ENCODE results near the gene GRK7.

GRK7 gene

DNA sequence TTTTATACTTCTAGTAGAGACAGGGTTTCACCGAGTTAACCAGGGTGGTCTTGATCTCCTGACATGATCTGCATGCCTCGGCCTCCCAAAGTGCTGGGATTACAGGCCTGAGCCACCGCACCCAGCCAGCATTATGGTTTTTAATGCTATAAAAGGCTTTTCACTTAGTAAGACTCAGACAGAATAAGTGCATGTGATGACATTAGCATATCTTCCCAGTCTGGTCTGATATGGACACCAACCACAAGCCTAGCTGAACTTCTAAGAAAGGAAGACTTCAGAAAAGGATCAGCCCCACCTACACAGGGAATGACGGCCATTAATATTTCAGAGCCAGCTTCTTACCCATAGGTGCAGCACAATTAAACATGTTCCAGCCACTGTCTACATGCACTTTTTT lies 27.0 kb downstream of the GRK7 start:
- Histone ChIP-seq H3K18ac (ENCODE audit: low read length) (no peak overlapping the region), H4K8ac (ENCODE audit: low read depth, low read length) (no peak overlapping the region), H3K27ac (replicated peaks; ENCODE audit: low read length) (no peak overlapping the region), H3K4me3 (ENCODE audit: low read length in 2 of 2) (no peak overlapping the region), H3K9ac (ENCODE audit: low read depth, low read length, poor library complexity) (no peak overlapping the region), H3K36me3 (replicated peaks in 1 of 2; ENCODE audit: control insufficient read depth in 2 of 2, insufficient read depth in 2 of 2, low read length in 2 of 2) (no peaks in the 10 kb centered on the region), H3K4me2 (ENCODE audit: insufficient read depth, low read length, poor library complexity, severe bottlenecking) (no peak overlapping the region), H3K9me3 (replicated peaks in 1 of 2; ENCODE audit: control insufficient read depth in 2 of 2, insufficient read depth in 1 of 2, low read depth in 1 of 2, low read length in 2 of 2) (no peaks in the 10 kb centered on the region), H4K91ac (ENCODE audit: low read depth, low read length, poor library complexity) (no peak overlapping the region), H2AK5ac (ENCODE audit: low read depth, low read length) (no peak overlapping the region), H2BK5ac (ENCODE audit: low read length) (no peak overlapping the region), H2BK120ac (ENCODE audit: low read depth, low read length) (no peak overlapping the region), H2AFZ (ENCODE audit: low read length) (no peak overlapping the region), H2BK15ac (ENCODE audit: low read length) (no peak overlapping the region), H2BK12ac (ENCODE audit: low read length) (no peak overlapping the region), H3K27me3 (ENCODE audit: control insufficient read depth in 3 of 3, insufficient read depth in 3 of 3, low read depth in 1 of 3, low read length in 3 of 3) (peaks cover 0 to 6% (median 0%) of the 10 kb centered on the region in 3 experiments), H3K14ac (ENCODE audit: low read length) (no peak overlapping the region), H3K4me1 (ENCODE audit: control insufficient read depth in 2 of 2, insufficient read depth in 1 of 2, low read depth in 1 of 2, low read length in 2 of 2) (no peaks in the 10 kb centered on the region), H3K23ac (ENCODE audit: low read depth, low read length, poor library complexity) (no peak overlapping the region), H3K79me1 (ENCODE audit: low read depth, low read length) (no peaks in the 10 kb centered on the region), H3K4ac (ENCODE audit: low read length) (no peak overlapping the region)
- no CpG with 5 or more reads among the region's 4 CpGs for WGBS, 2 donors (ENCODE audit: extremely low coverage in 2 of 2, insufficient read length in 2 of 2, insufficient replicate concordance in 1 of 2)
- no peak for DNase-seq (ENCODE audit: low spot score)

DNA sequence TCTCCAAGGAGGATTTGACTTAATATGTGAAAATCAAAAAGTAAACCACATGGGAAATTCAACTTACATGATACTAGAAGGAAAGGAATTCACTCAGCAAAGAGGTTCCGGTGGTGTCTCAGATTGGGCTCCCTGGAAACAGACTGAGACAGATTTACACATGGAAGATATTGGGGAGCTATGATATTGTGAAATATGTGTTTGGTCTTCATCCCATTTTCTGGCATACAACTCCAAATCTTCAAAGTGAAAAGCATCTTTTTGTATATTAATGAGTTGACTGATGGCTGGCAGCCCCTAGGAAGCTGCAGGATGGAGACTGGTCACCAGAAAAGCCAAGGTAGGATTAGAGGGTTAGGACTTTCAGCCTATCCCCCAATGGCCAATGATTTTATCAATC lies 29.3 kb downstream of the GRK7 start:
- Histone ChIP-seq H2BK120ac (ENCODE audit: low read depth, low read length) (no peak overlapping the region), H3K18ac (ENCODE audit: low read length) (no peak overlapping the region), H4K91ac (ENCODE audit: low read depth, low read length, poor library complexity) (no peak overlapping the region), H3K4me2 (ENCODE audit: insufficient read depth, low read length, poor library complexity, severe bottlenecking) (no peak overlapping the region), H3K27ac (replicated peaks; ENCODE audit: low read length) (no peak overlapping the region), H3K9me3 (replicated peaks in 1 of 2; ENCODE audit: control insufficient read depth in 2 of 2, insufficient read depth in 1 of 2, low read depth in 1 of 2, low read length in 2 of 2) (no peaks in the 10 kb centered on the region), H3K27me3 (ENCODE audit: control insufficient read depth in 3 of 3, insufficient read depth in 3 of 3, low read depth in 1 of 3, low read length in 3 of 3) (peaks cover 0 to 6% (median 0%) of the 10 kb centered on the region in 3 experiments), H3K9ac (ENCODE audit: low read depth, low read length, poor library complexity) (no peak overlapping the region), H3K14ac (ENCODE audit: low read length) (no peak overlapping the region), H3K4me3 (ENCODE audit: low read length in 2 of 2) (no peak overlapping the region), H3K36me3 (replicated peaks in 1 of 2; ENCODE audit: control insufficient read depth in 2 of 2, insufficient read depth in 2 of 2, low read length in 2 of 2) (no peaks in the 10 kb centered on the region), H2BK5ac (ENCODE audit: low read length) (no peak overlapping the region), H2BK15ac (ENCODE audit: low read length) (no peak overlapping the region), H3K23ac (ENCODE audit: low read depth, low read length, poor library complexity) (no peak overlapping the region), H4K8ac (ENCODE audit: low read depth, low read length) (no peak overlapping the region), H2BK12ac (ENCODE audit: low read length) (no peak overlapping the region), H2AFZ (ENCODE audit: low read length) (no peak overlapping the region), H3K79me1 (ENCODE audit: low read depth, low read length) (no peaks in the 10 kb centered on the region), H3K4me1 (ENCODE audit: control insufficient read depth in 2 of 2, insufficient read depth in 1 of 2, low read depth in 1 of 2, low read length in 2 of 2) (peaks cover 7 to 15% of the 10 kb centered on the region in 2 donors), H2AK5ac (ENCODE audit: low read depth, low read length) (no peak overlapping the region), H3K4ac (ENCODE audit: low read length) (no peak overlapping the region)
- no peak for DNase-seq (ENCODE audit: low spot score)
- WGBS, 2 donors (ENCODE audit: extremely low coverage in 2 of 2, insufficient read length in 2 of 2, insufficient replicate concordance in 1 of 2), result no CpG with 5 or more reads among the region's 1 CpG

DNA sequence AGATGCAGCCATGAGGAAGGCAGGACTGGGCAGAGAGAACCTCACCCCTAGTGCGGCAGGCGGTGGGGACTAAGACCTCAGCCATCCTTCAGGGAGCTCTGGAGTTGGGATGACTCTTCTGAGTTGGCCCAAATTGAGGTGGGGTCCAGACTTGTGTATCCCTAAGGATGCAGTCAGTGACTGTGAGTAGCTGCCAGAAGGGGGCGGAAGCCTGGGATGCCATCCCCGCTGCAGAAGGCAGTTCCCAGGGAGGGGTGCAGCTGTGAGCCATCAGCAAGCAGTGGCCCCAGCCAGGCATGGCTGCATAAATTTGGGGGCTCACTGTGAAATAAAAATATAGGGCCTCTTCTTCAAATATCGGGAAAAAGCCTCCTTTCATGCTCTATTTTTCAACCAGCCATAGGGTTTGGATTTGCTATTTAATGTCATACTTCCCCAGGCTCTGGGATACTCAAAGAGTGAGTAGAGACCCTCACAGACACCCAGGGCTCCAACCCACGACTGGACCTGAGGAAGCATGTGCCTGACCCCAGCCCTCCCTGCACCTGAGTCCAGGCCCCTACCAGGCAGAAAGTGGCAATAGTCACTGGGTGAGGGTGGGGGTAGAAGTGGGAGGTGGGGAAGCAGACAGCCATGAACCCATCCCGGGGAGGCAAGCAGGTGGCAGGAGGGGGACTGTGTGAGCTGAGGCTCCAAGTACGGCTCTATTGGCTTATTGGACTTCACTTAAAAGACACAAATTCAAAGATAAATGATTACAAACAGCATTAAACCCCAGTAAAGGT lies 30.5 kb downstream of the GRK7 start:
- Histone ChIP-seq H4K8ac (ENCODE audit: low read depth, low read length) (no peak overlapping the region), H3K27me3 (ENCODE audit: control insufficient read depth in 3 of 3, insufficient read depth in 3 of 3, low read depth in 1 of 3, low read length in 3 of 3) (peaks cover 0 to 6% (median 0%) of the 10 kb centered on the region in 3 experiments), H3K4me2 (ENCODE audit: insufficient read depth, low read length, poor library complexity, severe bottlenecking) (no peak overlapping the region), H2AK5ac (ENCODE audit: low read depth, low read length) (peak overlapping the region; percentile 48), H4K91ac (ENCODE audit: low read depth, low read length, poor library complexity) (no peak overlapping the region), H3K4me3 (ENCODE audit: low read length in 2 of 2) (no peak overlapping the region), H2BK5ac (ENCODE audit: low read length) (no peak overlapping the region), H3K9me3 (replicated peaks in 1 of 2; ENCODE audit: control insufficient read depth in 2 of 2, insufficient read depth in 1 of 2, low read depth in 1 of 2, low read length in 2 of 2) (no peaks in the 10 kb centered on the region), H3K4me1 (ENCODE audit: control insufficient read depth in 2 of 2, insufficient read depth in 1 of 2, low read depth in 1 of 2, low read length in 2 of 2) (peaks cover 11 to 25% of the 10 kb centered on the region in 2 donors), H3K9ac (ENCODE audit: low read depth, low read length, poor library complexity) (no peak overlapping the region), H3K36me3 (replicated peaks in 1 of 2; ENCODE audit: control insufficient read depth in 2 of 2, insufficient read depth in 2 of 2, low read length in 2 of 2) (no peaks in the 10 kb centered on the region), H3K27ac (replicated peaks; ENCODE audit: low read length) (no peak overlapping the region), H2BK120ac (ENCODE audit: low read depth, low read length) (no peak overlapping the region), H2BK15ac (ENCODE audit: low read length) (peak overlapping the region; percentile 9), H3K18ac (ENCODE audit: low read length) (peak overlapping the region; percentile 17), H3K23ac (ENCODE audit: low read depth, low read length, poor library complexity) (no peak overlapping the region), H2AFZ (ENCODE audit: low read length) (no peak overlapping the region), H3K4ac (ENCODE audit: low read length) (no peak overlapping the region), H3K14ac (ENCODE audit: low read length) (no peak overlapping the region), H2BK12ac (ENCODE audit: low read length) (no peak overlapping the region), H3K79me1 (ENCODE audit: low read depth, low read length) (no peaks in the 10 kb centered on the region)
- no CpG with 5 or more reads among the region's 8 CpGs for WGBS, 2 donors (ENCODE audit: extremely low coverage in 2 of 2, insufficient read length in 2 of 2, insufficient replicate concordance in 1 of 2)
- no peak for DNase-seq (ENCODE audit: low spot score)

DNA sequence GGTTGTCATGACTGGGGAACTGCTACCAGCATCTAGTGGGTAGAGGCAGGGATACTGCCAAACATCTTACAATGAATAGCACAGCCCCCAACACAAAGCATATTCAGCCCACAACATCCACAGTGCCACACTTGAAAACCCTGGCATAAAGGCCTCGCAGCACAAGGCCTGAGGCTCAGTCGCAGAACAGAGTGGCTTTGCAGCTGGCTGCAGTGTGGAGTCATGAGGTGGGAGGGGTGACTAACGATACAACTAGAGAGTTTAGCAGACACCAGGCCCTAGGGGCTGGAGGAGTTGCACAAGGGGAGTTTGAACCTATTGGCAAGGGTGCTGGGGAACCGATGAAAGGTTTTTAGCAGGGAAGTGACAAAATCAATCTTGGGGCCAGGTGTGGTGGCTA lies 32.1 kb downstream of the GRK7 start:
- Histone ChIP-seq H4K91ac (ENCODE audit: low read depth, low read length, poor library complexity) (no peak overlapping the region), H3K79me1 (ENCODE audit: low read depth, low read length) (no peaks in the 10 kb centered on the region), H3K9ac (ENCODE audit: low read depth, low read length, poor library complexity) (no peak overlapping the region), H3K27ac (replicated peaks; ENCODE audit: low read length) (no peak overlapping the region), H3K23ac (ENCODE audit: low read depth, low read length, poor library complexity) (no peak overlapping the region), H2AFZ (ENCODE audit: low read length) (no peak overlapping the region), H3K18ac (ENCODE audit: low read length) (peak overlapping the region; percentile 63), H2AK5ac (ENCODE audit: low read depth, low read length) (no peak overlapping the region), H3K36me3 (replicated peaks in 1 of 2; ENCODE audit: control insufficient read depth in 2 of 2, insufficient read depth in 2 of 2, low read length in 2 of 2) (no peaks in the 10 kb centered on the region), H3K27me3 (ENCODE audit: control insufficient read depth in 3 of 3, insufficient read depth in 3 of 3, low read depth in 1 of 3, low read length in 3 of 3) (peaks cover 0 to 6% (median 0%) of the 10 kb centered on the region in 3 experiments), H3K14ac (ENCODE audit: low read length) (no peak overlapping the region), H2BK5ac (ENCODE audit: low read length) (no peak overlapping the region), H3K4me1 (ENCODE audit: control insufficient read depth in 2 of 2, insufficient read depth in 1 of 2, low read depth in 1 of 2, low read length in 2 of 2) (peaks cover 11 to 25% of the 10 kb centered on the region in 2 donors), H2BK120ac (ENCODE audit: low read depth, low read length) (no peak overlapping the region), H3K4me2 (ENCODE audit: insufficient read depth, low read length, poor library complexity, severe bottlenecking) (no peak overlapping the region), H3K9me3 (replicated peaks in 1 of 2; ENCODE audit: control insufficient read depth in 2 of 2, insufficient read depth in 1 of 2, low read depth in 1 of 2, low read length in 2 of 2) (no peaks in the 10 kb centered on the region), H3K4me3 (ENCODE audit: low read length in 2 of 2) (no peak overlapping the region), H3K4ac (ENCODE audit: low read length) (no peak overlapping the region), H2BK15ac (ENCODE audit: low read length) (peak overlapping the region; percentile 71), H4K8ac (ENCODE audit: low read depth, low read length) (no peak overlapping the region), H2BK12ac (ENCODE audit: low read length) (no peak overlapping the region)
- DNase-seq (ENCODE audit: low spot score), result no peak
- no CpG with 5 or more reads among the region's 4 CpGs for WGBS, 2 donors (ENCODE audit: extremely low coverage in 2 of 2, insufficient read length in 2 of 2, insufficient replicate concordance in 1 of 2)
